Liver (tissue), 9 donors: ENCODE data around the gene IGF1. TPM values are rescaled to one million over a fixed set of nuclear protein-coding genes. Genes with fewer than 3 reads are reported as not detected.

Experiments used
- DNase-seq: peaks from one replicate; pipeline ENCODE4 v3.0.0-alpha.2; 2017; ENCODE audit warnings: low spot score
- H3K27ac ChIP-seq, 2 donors: one replicate each; pipeline ENCODE4 v1.7.0; 2013; ENCODE audit warnings: inconsistent platforms in 2 of 2, low read length in 2 of 2, control low read depth in 1 of 2, low read depth in 1 of 2, mild to moderate bottlenecking in 1 of 2
- H3K27me3 ChIP-seq, 4 donors: one replicate each; pipeline versions ENCODE4 v1.6.1 to v1.7.0; 2013; ENCODE audit warnings: low read length in 3 of 4, inconsistent platforms in 1 of 4, mild to moderate bottlenecking in 1 of 4, moderate library complexity in 1 of 4; ENCODE audit not compliant: control insufficient read depth in 4 of 4, insufficient read depth in 4 of 4
- H3K36me3 ChIP-seq, 4 donors: one replicate each; pipeline versions ENCODE4 v1.6.1 to v1.7.0; 2013; ENCODE audit warnings: low read length in 3 of 4, mild to moderate bottlenecking in 3 of 4, low read depth in 1 of 4, moderate library complexity in 1 of 4; ENCODE audit not compliant: control insufficient read depth in 4 of 4, insufficient read depth in 3 of 4
- H3K4me1 ChIP-seq, 4 donors: one replicate each; pipeline versions ENCODE4 v1.6.1 to v1.7.0; 2013; ENCODE audit warnings: low read length in 3 of 4, mild to moderate bottlenecking in 3 of 4, moderate library complexity in 1 of 4; ENCODE audit not compliant: control insufficient read depth in 4 of 4, insufficient read depth in 4 of 4
- H3K4me3 ChIP-seq, 3 donors: one replicate each; pipeline versions ENCODE4 v1.6.1 to v1.7.0; 2013; ENCODE audit warnings: low read length in 3 of 3, control low read depth in 1 of 3, low read depth in 1 of 3, mild to moderate bottlenecking in 1 of 3
- H3K9ac ChIP-seq, 2 donors: one replicate each; pipeline ENCODE4 v1.7.0; 2013; ENCODE audit warnings: low read length in 2 of 2, mild to moderate bottlenecking in 2 of 2, moderate library complexity in 2 of 2, control low read depth in 1 of 2, low read depth in 1 of 2
- H3K9me3 ChIP-seq, 4 donors: one replicate each; pipeline versions ENCODE4 v1.6.1 to v1.7.0; 2013; ENCODE audit warnings: low read length in 3 of 4; ENCODE audit not compliant: control insufficient read depth in 4 of 4
- ATF3 ChIP-seq: IDR thresholded peaks from 2 replicates; pipeline ENCODE4 v1.6.1; 2016; ENCODE audit warnings: antibody characterized with exemption
- CTCF ChIP-seq: fragments of 150-350 bp; IDR thresholded peaks from 2 replicates; pipeline ENCODE4 v1.5.1; 2017; ENCODE audit warnings: improper control_type of control experiment, low read depth, low read length; ENCODE audit not compliant: missing input control
- FOXA1 ChIP-seq: IDR thresholded peaks from 2 replicates; pipeline ENCODE4 v1.6.1; 2016; ENCODE audit warnings: antibody characterized with exemption
- FOXA2 ChIP-seq: IDR thresholded peaks from 2 replicates; pipeline ENCODE4 v1.6.1; 2016; ENCODE audit warnings: antibody characterized with exemption
- GABPA ChIP-seq, 2 donors: IDR thresholded peaks in 1 of 2; conservative IDR thresholded peaks in 1 of 2; 2 replicates each; pipeline ENCODE4 v1.6.1; 2016; ENCODE audit warnings: antibody characterized with exemption in 2 of 2, mild to moderate bottlenecking in 1 of 2, moderate library complexity in 1 of 2
- HNF4A ChIP-seq, 2 donors: conservative IDR thresholded peaks; 2 replicates each; pipeline ENCODE4 v1.6.1; 2016; ENCODE audit warnings: antibody characterized with exemption in 2 of 2, mild to moderate bottlenecking in 2 of 2
- HNF4G ChIP-seq: IDR thresholded peaks from 2 replicates; pipeline ENCODE4 v1.6.1; 2016; ENCODE audit warnings: antibody characterized with exemption
- JUND ChIP-seq, 2 donors: IDR thresholded peaks; 2 replicates each; pipeline ENCODE4 v1.6.1; 2016; ENCODE audit warnings: antibody characterized with exemption in 2 of 2
- NR2F2 ChIP-seq: IDR thresholded peaks from 2 replicates; pipeline ENCODE4 v1.6.1; 2016; ENCODE audit warnings: antibody characterized with exemption
- RAD21 ChIP-seq, 2 donors: IDR thresholded peaks; 2 replicates each; pipeline ENCODE4 v1.6.1; 2016; ENCODE audit warnings: antibody characterized with exemption in 2 of 2, mild to moderate bottlenecking in 2 of 2
- RXRA ChIP-seq, 2 donors: IDR thresholded peaks; 2 replicates each; pipeline ENCODE4 v1.6.1; 2017 to 2018; ENCODE audit warnings: antibody characterized with exemption in 2 of 2, mild to moderate bottlenecking in 1 of 2
- SP1 ChIP-seq: IDR thresholded peaks from 2 replicates; pipeline ENCODE4 v1.6.1; 2018; ENCODE audit warnings: antibody characterized with exemption, mild to moderate bottlenecking
- YY1 ChIP-seq: IDR thresholded peaks from 2 replicates; pipeline ENCODE4 v1.6.1; 2016; ENCODE audit warnings: antibody characterized with exemption, mild to moderate bottlenecking
- ZBTB33 ChIP-seq: IDR thresholded peaks from 2 replicates; pipeline ENCODE4 v1.6.1; 2016; ENCODE audit warnings: antibody characterized with exemption
- WGBS: extraction: QIAGEN DNeasy Blood & Tissue Kit; methylation state at CpG from one replicate; pipeline ENCODE4 v1.1.7; 2013; 5-methylcytosine and 5-hydroxymethylcytosine counted together
- polyA plus RNA-seq, 2 donors: library from polyadenylated mRNA; stranded (reverse) in 1 of 2; unstranded in 1 of 2; fragments of 200-250 nt in 1 of 2; fragments of >200 nt in 1 of 2; fragmentation: Nextera tagmentation in 1 of 2; extraction: Ambion mirVana in 1 of 2; gene quantifications; one replicate each; pipeline versions ENCODE4 v1.2.1 to v1.2.3, GENCODE V29; 2013 to 2015
- total RNA-seq, 2 donors: library from RNA; depleted of rRNA; stranded (reverse); fragments of >200 nt; gene quantifications; one replicate each; pipeline ENCODE4 v1.2.3, GENCODE V29; 2014
- TF ChIP-seq, protein P1 (sequence below): IDR thresholded peaks from 2 replicates; pipeline ENCODE4 v1.6.1; 2016; ENCODE audit warnings: antibody characterized with exemption
- TF ChIP-seq, protein P2 (sequence below): IDR thresholded peaks from 2 replicates; pipeline ENCODE4 v1.6.1; 2016; ENCODE audit warnings: antibody characterized with exemption, mild to moderate bottlenecking
- donor health status: healthy.
- donor health status: healthy.
- donor health status: healthy.
- donor health status: healthy.
- donor health status: healthy.

Gene IGF1
- total and polyA plus RNA-seq, 4 donors = 0.61 to 118 (median 33.3) TPM

DNA sequence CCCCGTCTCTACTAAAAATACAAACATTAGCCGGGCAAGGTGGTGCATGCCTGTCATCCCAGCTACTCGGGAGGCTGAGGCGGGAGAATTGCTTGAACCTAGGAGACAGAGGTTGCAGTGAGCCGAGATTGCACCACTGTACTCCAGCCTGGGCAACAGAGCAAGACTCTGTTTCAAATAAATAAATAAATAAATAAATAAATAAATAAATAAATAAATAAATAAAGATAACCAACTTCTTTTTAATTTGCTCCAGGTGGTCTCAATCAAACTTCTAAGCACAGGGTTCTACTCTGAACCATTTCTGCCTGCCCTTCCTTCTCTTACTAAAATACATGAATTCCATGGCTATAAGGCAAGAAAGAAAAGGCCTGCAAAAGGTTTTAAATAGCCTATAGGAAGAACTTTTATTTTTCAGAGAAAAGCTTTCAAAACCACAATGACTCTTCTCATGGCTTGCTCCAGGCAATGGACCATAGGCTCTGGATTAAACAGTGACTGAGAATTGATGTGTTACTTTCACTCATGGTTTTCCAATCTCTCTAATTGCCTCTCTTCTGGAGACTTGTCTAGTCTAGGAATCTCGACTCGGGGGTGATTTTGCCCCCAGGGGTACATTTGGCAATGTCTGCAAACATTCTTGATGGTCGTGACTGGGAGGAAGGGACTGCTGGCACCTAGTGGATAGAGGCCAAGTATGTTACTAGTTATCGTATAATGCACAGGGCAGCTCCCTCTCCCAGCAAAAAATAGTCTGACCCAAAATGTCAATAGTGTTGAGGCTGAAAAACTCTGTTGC is 14.4 kb downstream of the IGF1 start:
- no peak overlapping the region for H3K27ac ChIP-seq
- H3K9ac ChIP-seq = no peak overlapping the region
- whole genome bisulfite sequencing = 88% methylated on average over 9 of the region's 9 CpGs
- peaks cover 2 to 35% (median 26%) of the 10 kb centered on the region in 4 donors for H3K4me1 ChIP-seq
- H3K36me3 ChIP-seq = peaks cover 0 to 2% (median 0%) of the 10 kb centered on the region in 4 donors
- H3K9me3 ChIP-seq = no peaks in the 10 kb centered on the region
- no peaks in the 10 kb centered on the region for H3K27me3 ChIP-seq
- H3K4me3 ChIP-seq = no peak overlapping the region
- TF ChIP-seq, protein P1, sequence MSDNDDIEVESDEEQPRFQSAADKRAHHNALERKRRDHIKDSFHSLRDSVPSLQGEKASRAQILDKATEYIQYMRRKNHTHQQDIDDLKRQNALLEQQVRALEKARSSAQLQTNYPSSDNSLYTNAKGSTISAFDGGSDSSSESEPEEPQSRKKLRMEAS = no peak
- TF ChIP-seq NR2F2 = no peak
- no peak for TF ChIP-seq CTCF
- TF ChIP-seq, protein P2, sequence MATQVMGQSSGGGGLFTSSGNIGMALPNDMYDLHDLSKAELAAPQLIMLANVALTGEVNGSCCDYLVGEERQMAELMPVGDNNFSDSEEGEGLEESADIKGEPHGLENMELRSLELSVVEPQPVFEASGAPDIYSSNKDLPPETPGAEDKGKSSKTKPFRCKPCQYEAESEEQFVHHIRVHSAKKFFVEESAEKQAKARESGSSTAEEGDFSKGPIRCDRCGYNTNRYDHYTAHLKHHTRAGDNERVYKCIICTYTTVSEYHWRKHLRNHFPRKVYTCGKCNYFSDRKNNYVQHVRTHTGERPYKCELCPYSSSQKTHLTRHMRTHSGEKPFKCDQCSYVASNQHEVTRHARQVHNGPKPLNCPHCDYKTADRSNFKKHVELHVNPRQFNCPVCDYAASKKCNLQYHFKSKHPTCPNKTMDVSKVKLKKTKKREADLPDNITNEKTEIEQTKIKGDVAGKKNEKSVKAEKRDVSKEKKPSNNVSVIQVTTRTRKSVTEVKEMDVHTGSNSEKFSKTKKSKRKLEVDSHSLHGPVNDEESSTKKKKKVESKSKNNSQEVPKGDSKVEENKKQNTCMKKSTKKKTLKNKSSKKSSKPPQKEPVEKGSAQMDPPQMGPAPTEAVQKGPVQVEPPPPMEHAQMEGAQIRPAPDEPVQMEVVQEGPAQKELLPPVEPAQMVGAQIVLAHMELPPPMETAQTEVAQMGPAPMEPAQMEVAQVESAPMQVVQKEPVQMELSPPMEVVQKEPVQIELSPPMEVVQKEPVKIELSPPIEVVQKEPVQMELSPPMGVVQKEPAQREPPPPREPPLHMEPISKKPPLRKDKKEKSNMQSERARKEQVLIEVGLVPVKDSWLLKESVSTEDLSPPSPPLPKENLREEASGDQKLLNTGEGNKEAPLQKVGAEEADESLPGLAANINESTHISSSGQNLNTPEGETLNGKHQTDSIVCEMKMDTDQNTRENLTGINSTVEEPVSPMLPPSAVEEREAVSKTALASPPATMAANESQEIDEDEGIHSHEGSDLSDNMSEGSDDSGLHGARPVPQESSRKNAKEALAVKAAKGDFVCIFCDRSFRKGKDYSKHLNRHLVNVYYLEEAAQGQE = no peak
- no peak for TF ChIP-seq RXRA (IDR thresholded peaks at IDR 0.05)
- TF ChIP-seq HNF4G = no peak
- no peak for TF ChIP-seq ATF3
- no peak for TF ChIP-seq FOXA1
- TF ChIP-seq YY1 = no peak
- TF ChIP-seq SP1 = no peak
- TF ChIP-seq JUND (IDR thresholded peaks at IDR 0.05) = no peak
- no peak for TF ChIP-seq FOXA2
- TF ChIP-seq GABPA (IDR thresholded peaks at IDR 0.05 in 1 of 2, conservative IDR thresholded peaks at IDR 0.05 in 1 of 2) = no peak
- TF ChIP-seq HNF4A (conservative IDR thresholded peaks at IDR 0.05) = no peak
- no peak for TF ChIP-seq RAD21 (IDR thresholded peaks at IDR 0.05)
- TF ChIP-seq ZBTB33 = no peak
- DNase-seq = no peak
